HepG2 (cell line): ENCODE results near the gene ZNF597. TPM values are rescaled to one million over a fixed set of nuclear protein-coding genes. Genes with fewer than 3 reads are reported as not detected.

Experiments used
- ATAC-seq: fragments of 200-7000 bp; cut with Tn5 transposase; 3 replicates; pipeline ENCODE4 v1.9.1; 2020; ENCODE audit warnings: mild to moderate bottlenecking, moderate library complexity
- BruUV-seq: library from RNA; stranded (reverse); fragments of 400-500 nt; replicated peaks from 2 replicates; lab custom pipeline; 2021; lab: Mats Ljungman, UMichigan
- CTCF ChIA-PET: fragments of 300-600 bp; formaldehyde crosslinking; extraction: SDS; loops from one replicate; lab custom pipeline; 2021; ENCODE audit warnings: low total read pairs, inconsistent platforms, low intra/inter-chr PET ratio; lab: Yijun Ruan, JAX
- POLR2A ChIA-PET: fragments of 350-600 bp; sonication (Branson Sonifier 250); formaldehyde crosslinking; loops from one replicate; lab custom pipeline; 2020; ENCODE audit warnings: antibody characterized with exemption, inconsistent platforms; lab: Yijun Ruan, JAX
- DNase-seq: peaks from one replicate; pipeline ENCODE4 v3.0.0-alpha.2; 2015; ENCODE audit warnings: low spot score
- FAIRE-seq: peaks from 3 replicates; lab custom pipeline; 2011; peaks lifted over from hg19 to GRCh38; lab: Jason Lieb, UNC
- H2AFZ ChIP-seq: one replicate; pipeline ENCODE4 v1.6.1; 2011; ENCODE audit warnings: low read length, inconsistent platforms
- H3K27ac ChIP-seq: fragments of 300-600 bp; 3 replicates; pipeline ENCODE4 v1.8.0; 2011; ENCODE audit warnings: mixed run types, mild to moderate bottlenecking, mixed read lengths, low read length, inconsistent platforms; ENCODE audit not compliant: insufficient read depth; ENCODE audit errors: extremely low read length
- H3K27me3 ChIP-seq, 2 experiments: fragments of 200-600 bp in 1 of 2; 2 replicates in 1 of 2; 3 replicates in 1 of 2; pipeline versions ENCODE4 v1.6.0 to v1.8.0; 2011; ENCODE audit warnings: low read length in 2 of 2, mild to moderate bottlenecking in 2 of 2, moderate library complexity in 2 of 2, inconsistent platforms in 1 of 2; ENCODE audit not compliant: insufficient read depth in 2 of 2, control insufficient read depth in 1 of 2
- H3K36me3 ChIP-seq, 2 experiments: fragments of 200-600 bp in 1 of 2; replicated peaks in 1 of 2; 2 replicates in 1 of 2; 3 replicates in 1 of 2; pipeline versions ENCODE4 v1.5.1 to v1.8.0; 2011; ENCODE audit warnings: low read length in 2 of 2, inconsistent platforms in 1 of 2; ENCODE audit not compliant: insufficient read depth in 2 of 2, control insufficient read depth in 1 of 2
- H3K4me1 ChIP-seq: 2 replicates; pipeline ENCODE4 v1.5.1; 2012; ENCODE audit warnings: low read length, inconsistent platforms; ENCODE audit not compliant: insufficient read depth
- H3K4me2 ChIP-seq: 2 replicates; pipeline ENCODE4 v1.6.0; 2011; ENCODE audit warnings: low read depth, low read length, inconsistent platforms
- H3K4me3 ChIP-seq, 3 experiments: fragments of 200-600 bp in 1 of 3; sonication (generic), shearing (Covaris generic) in 1 of 3; replicated peaks in 1 of 3; 2 replicates each; pipeline ENCODE4 v1.5.1; 2011 to 2016; ENCODE audit warnings: low read length in 3 of 3, inconsistent platforms in 2 of 3, low read depth in 2 of 3, mild to moderate bottlenecking in 2 of 3, control low read depth in 1 of 3, mixed read lengths in 1 of 3; ENCODE audit not compliant: insufficient read depth in 1 of 3
- H3K79me2 ChIP-seq: one replicate; pipeline ENCODE4 v1.6.1; 2011; ENCODE audit warnings: low read length, inconsistent platforms; ENCODE audit not compliant: insufficient read depth
- H3K9ac ChIP-seq: 2 replicates; pipeline ENCODE4 v1.6.0; 2011; ENCODE audit warnings: mild to moderate bottlenecking, low read depth, low read length, inconsistent platforms; ENCODE audit not compliant: insufficient read depth
- H3K9me3 ChIP-seq: 2 replicates; pipeline ENCODE4 v1.5.1; 2012; ENCODE audit warnings: mild to moderate bottlenecking, low read length
- H4K20me1 ChIP-seq: 2 replicates; pipeline ENCODE4 v1.6.0; 2011; ENCODE audit warnings: inconsistent platforms, mild to moderate bottlenecking, low read length, moderate library complexity; ENCODE audit not compliant: insufficient read depth
- AKAP8 ChIP-seq: sonication (generic); formaldehyde crosslinking; IDR thresholded peaks from 2 replicates; pipeline ENCODE4 v1.5.1; 2020; ENCODE audit warnings: mild to moderate bottlenecking, missing genetic modification reagents
- FOSL2 ChIP-seq: sonication (generic); formaldehyde crosslinking; IDR thresholded peaks from 2 replicates; pipeline ENCODE4 v1.4.0; 2020; ENCODE audit warnings: missing genetic modification reagents
- NFE2L2 ChIP-seq: fragments of 150-350 bp; IDR thresholded peaks from 2 replicates; pipeline ENCODE4 v1.6.1; 2014; ENCODE audit warnings: low read length
- RAD21 ChIP-seq: fragments of 450-650 bp; formaldehyde crosslinking; IDR thresholded peaks from 2 replicates; pipeline ENCODE4 v1.5.0; 2020; ENCODE audit warnings: mild to moderate bottlenecking
- SAP130 ChIP-seq: IDR thresholded peaks from 2 replicates; pipeline ENCODE4 v1.6.1; 2016; ENCODE audit warnings: low read depth
- SETDB1 ChIP-seq: sonication (generic); formaldehyde crosslinking; IDR thresholded peaks from 2 replicates; pipeline ENCODE4 v1.5.1; 2020; ENCODE audit warnings: missing genetic modification reagents, mild to moderate bottlenecking, borderline replicate concordance
- STAG1 ChIP-seq: sonication (generic); formaldehyde crosslinking; IDR thresholded peaks from 2 replicates; pipeline ENCODE4 v1.4.0; 2020; ENCODE audit warnings: missing genetic modification reagents
- TARDBP ChIP-seq: sonication (generic); formaldehyde crosslinking; IDR thresholded peaks from 2 replicates; pipeline ENCODE4 v1.8.0; 2022; ENCODE audit warnings: mild to moderate bottlenecking, missing genetic modification reagents
- TFAP4 ChIP-seq: sonication (generic); IDR thresholded peaks from 2 replicates; pipeline ENCODE4 v1.6.1; 2016; ENCODE audit warnings: low read depth, borderline replicate concordance
- UBTF ChIP-seq: sonication (generic); formaldehyde crosslinking; IDR thresholded peaks from 2 replicates; pipeline ENCODE4 v1.4.0; 2020; ENCODE audit warnings: mild to moderate bottlenecking, missing genetic modification reagents
- ZBTB44 ChIP-seq: sonication (generic); formaldehyde crosslinking; IDR thresholded peaks from 2 replicates; pipeline ENCODE4 v1.4.0; 2020; ENCODE audit warnings: missing genetic modification reagents
- ZNF687 ChIP-seq: sonication (generic); formaldehyde crosslinking; IDR thresholded peaks from 2 replicates; pipeline ENCODE4 v1.5.1; 2020; ENCODE audit warnings: mild to moderate bottlenecking, missing genetic modification reagents, moderate library complexity
- ZNF747 ChIP-seq: sonication (generic); formaldehyde crosslinking; IDR thresholded peaks from 2 replicates; pipeline ENCODE4 v1.8.1; 2023; ENCODE audit warnings: missing genetic modification reagents, mild to moderate bottlenecking, borderline replicate concordance
- ZSCAN25 ChIP-seq: sonication (generic); formaldehyde crosslinking; IDR thresholded peaks from 2 replicates; pipeline ENCODE4 v1.8.0; 2022; ENCODE audit warnings: mild to moderate bottlenecking, missing genetic modification reagents
- WGBS: methylation state at CpG from one replicate; pipeline ENCODE4 v1.1.6; 2017; ENCODE audit warnings: low lambda C conversion rate; 5-methylcytosine and 5-hydroxymethylcytosine counted together
- in situ Hi-C: cut with HindIII; loops from 2 replicates; pipeline ENCODE4 v1.10.0; 2017; ENCODE audit warnings: low pct_unique_long_range_greater_than_20kb; ENCODE audit not compliant: extremely low pct_ligation_motif_present
- intact Hi-C: fragments of 100-400 bp; cut with micrococcal nuclease; formaldehyde crosslinking; loops from one replicate; pipeline ENCODE4 v1.10.0; 2022; ENCODE audit not compliant: unreplicated experiment
- polyA plus RNA-seq, 8 experiments: library from polyadenylated mRNA; depleted of rRNA in 3 of 8; stranded (reverse) in 7 of 8; unstranded in 1 of 8; fragments of >200 nt; fragmentation: Illumina TruSeq in 4 of 8; extraction: Trizol in 4 of 8; gene quantifications; 2 replicates each; pipeline versions ENCODE4 v1.2.1 to v1.2.3, GENCODE V29; 2011 to 2016; ENCODE audit warnings: low read depth in 4 of 8, missing spikeins in 1 of 8, mixed read lengths in 1 of 8; ENCODE audit not compliant: insufficient read depth in 1 of 8
- total RNA-seq, 5 experiments: library from RNA; depleted of rRNA; stranded (reverse); fragments of >200 nt; fragmentation: Illumina TruSeq; extraction: Trizol; gene quantifications; 2 replicates each; pipeline ENCODE4 v1.2.3, GENCODE V29; 2016; ENCODE audit warnings: low read depth in 1 of 5

The ZNF597 gene
- total and polyA plus RNA-seq, 2 of the 13 experiments (the other 11 are each of a cell fraction or from before 2014, with no cell fraction given), result 1.3 to 2.4 TPM

- H3K27me3 ChIP-seq, result peaks cover 3 to 4% of the 10 kb centered on the region in 2 experiments; a peak in 2 of 5 replicates
- H3K36me3 ChIP-seq, result peaks cover 0 to 4% of the 10 kb centered on the region in 2 experiments; a peak in 3 of 5 replicates
- no TSS peak for BruUV-seq
- CTCF ChIA-PET, result no interaction called here
- DNase-seq (peak; percentile 40), FAIRE-seq (no peak), ATAC-seq (peak; percentile 64)
- no peaks in the 10 kb centered on the region; the same call in 1 of the 2 replicates for H4K20me1 ChIP-seq
- 20% methylated on average over 6 of the region's 17 CpGs for WGBS
- intact Hi-C loops (loop anchor here (5.0 to 10.0 kb wide), 2 partner anchors 34 to 86 kb away; partner anchors contain the start of genes ZNF174 and ZSCAN32), in situ Hi-C loops (no loop called here)
- peak overlapping the region in 1 of 3 experiments; percentile 52; a peak in 2 of 6 replicates for H3K4me3 ChIP-seq
- H3K9ac ChIP-seq, result 0 out of 2 replicates have a peak overlapping the region, but pooled peaks have one; percentile 13
- POLR2A ChIA-PET, result interaction anchor here (0.6 to 0.7 kb wide), 2 partner anchors 45 to 763 kb away, joined by 3 read pairs; no protein-coding TSS in a partner anchor
- no peak overlapping the region for H3K27ac ChIP-seq
- H3K4me2 ChIP-seq, result peak overlapping the region; percentile 67
- no peaks in the 10 kb centered on the region for H3K79me2 ChIP-seq
- H3K4me1 ChIP-seq, result peaks cover 28% of the 10 kb centered on the region
- H2AFZ ChIP-seq, result no peak overlapping the region
- no peaks in the 10 kb centered on the region for H3K9me3 ChIP-seq
- TF ChIP-seq SETDB1 (no peak), AKAP8 (CRISPR knock-in tag) (no peak), RAD21 (CRISPR knock-in tag) (0 out of 2 replicates have a peak, but pooled peaks have one; percentile 25), ZSCAN25 (0 out of 2 replicates have a peak, but pooled peaks have one; percentile 22), ZBTB44 (no peak), TARDBP (peak; percentile 36; the same call in 1 of the 2 replicates), TFAP4 (peak; percentile 20; the same call in 1 of the 2 replicates), FOSL2 (CRISPR knock-in tag) (peak; percentile 63), STAG1 (CRISPR knock-in tag) (peak; percentile 69), UBTF (CRISPR knock-in tag) (peak; percentile 41; the same call in 1 of the 2 replicates), NFE2L2 (no peak), ZNF687 (CRISPR knock-in tag) (peak; percentile 40), ZNF747 (CRISPR knock-in tag) (no peak), SAP130 (peak; percentile 32; the same call in 1 of the 2 replicates)
These were observed 47.8 kb upstream of the ZNF597 start for GRCh38 chr16:3490911-3491629.
